SU-DHL-6 (cell line): ENCODE results near the gene SPON2.

Source experiments
- EZH2phosphoT487 ChIP-seq: fragments of 200-600 bp; sonication (generic), shearing (Covaris generic); conservative IDR thresholded peaks from 2 replicates; pipeline ENCODE4 v1.6.1; 2018; ENCODE audit warnings: mild to moderate bottlenecking, antibody characterized with exemption, low read length, moderate library complexity, mixed read lengths
- TF ChIP-seq, protein P1 (sequence below): fragments of 200-600 bp; sonication (generic); IDR thresholded peaks from one replicate; pipeline ENCODE4 v1.5.1; 2017; ENCODE audit warnings: antibody characterized with exemption, mild to moderate bottlenecking, low read length, moderate library complexity; ENCODE audit not compliant: insufficient read depth, poor library complexity, severe bottlenecking

DNA sequence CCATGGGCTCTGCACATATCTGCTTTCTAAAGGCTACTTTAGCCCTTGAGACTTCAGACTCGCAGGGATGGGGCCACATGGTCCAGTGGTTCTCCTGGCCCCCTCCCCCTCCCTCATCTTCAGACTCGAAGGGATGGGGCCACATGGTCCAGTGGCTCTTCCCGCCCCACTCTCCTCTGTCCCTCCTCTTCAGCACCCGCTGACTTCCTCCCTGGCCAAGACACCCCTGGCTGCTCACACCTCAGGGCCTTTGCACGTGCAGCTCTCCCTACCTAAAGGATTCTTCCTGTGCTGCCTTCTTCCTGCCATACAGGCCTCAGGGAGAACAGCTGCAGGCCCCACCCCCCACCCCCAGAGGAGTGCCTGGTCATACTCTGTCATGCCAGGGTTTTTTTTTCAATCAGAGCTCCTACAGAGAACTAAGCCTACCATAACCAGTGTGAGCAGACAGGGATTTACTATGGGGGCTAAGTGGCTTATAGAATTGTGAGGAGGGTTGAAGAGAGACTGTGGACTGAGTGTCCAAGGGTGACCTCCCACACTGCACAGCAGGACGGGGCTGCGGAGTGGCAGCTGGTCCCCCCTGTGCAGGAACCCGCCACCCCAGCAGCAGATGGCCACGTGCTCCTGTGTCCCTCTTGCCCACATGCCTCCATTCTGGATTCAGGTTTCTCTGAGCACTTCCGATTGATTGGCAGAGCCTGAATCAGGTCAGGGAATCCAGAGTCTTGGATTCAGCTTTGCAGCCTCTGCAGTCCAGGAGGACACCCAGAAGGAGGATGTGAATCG is 6.1 kb upstream of the SPON2 start:
- TF ChIP-seq, protein P1, sequence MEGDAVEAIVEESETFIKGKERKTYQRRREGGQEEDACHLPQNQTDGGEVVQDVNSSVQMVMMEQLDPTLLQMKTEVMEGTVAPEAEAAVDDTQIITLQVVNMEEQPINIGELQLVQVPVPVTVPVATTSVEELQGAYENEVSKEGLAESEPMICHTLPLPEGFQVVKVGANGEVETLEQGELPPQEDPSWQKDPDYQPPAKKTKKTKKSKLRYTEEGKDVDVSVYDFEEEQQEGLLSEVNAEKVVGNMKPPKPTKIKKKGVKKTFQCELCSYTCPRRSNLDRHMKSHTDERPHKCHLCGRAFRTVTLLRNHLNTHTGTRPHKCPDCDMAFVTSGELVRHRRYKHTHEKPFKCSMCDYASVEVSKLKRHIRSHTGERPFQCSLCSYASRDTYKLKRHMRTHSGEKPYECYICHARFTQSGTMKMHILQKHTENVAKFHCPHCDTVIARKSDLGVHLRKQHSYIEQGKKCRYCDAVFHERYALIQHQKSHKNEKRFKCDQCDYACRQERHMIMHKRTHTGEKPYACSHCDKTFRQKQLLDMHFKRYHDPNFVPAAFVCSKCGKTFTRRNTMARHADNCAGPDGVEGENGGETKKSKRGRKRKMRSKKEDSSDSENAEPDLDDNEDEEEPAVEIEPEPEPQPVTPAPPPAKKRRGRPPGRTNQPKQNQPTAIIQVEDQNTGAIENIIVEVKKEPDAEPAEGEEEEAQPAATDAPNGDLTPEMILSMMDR: no peak
- TF ChIP-seq EZH2phosphoT487: no peak
